Liver (tissue), 9 donors: ENCODE measurements around the gene RAB30. TPM values are rescaled to one million over a fixed set of nuclear protein-coding genes. Genes with fewer than 3 reads are reported as not detected.

Experiments used
- DNase-seq: peaks from one replicate; pipeline ENCODE4 v3.0.0-alpha.2; 2017; ENCODE audit warnings: low spot score
- H3K27ac ChIP-seq, 2 donors: one replicate each; pipeline ENCODE4 v1.7.0; 2013; ENCODE audit warnings: inconsistent platforms in 2 of 2, low read length in 2 of 2, control low read depth in 1 of 2, low read depth in 1 of 2, mild to moderate bottlenecking in 1 of 2
- H3K27me3 ChIP-seq, 4 donors: one replicate each; pipeline versions ENCODE4 v1.6.1 to v1.7.0; 2013; ENCODE audit warnings: low read length in 3 of 4, inconsistent platforms in 1 of 4, mild to moderate bottlenecking in 1 of 4, moderate library complexity in 1 of 4; ENCODE audit not compliant: control insufficient read depth in 4 of 4, insufficient read depth in 4 of 4
- H3K36me3 ChIP-seq, 4 donors: one replicate each; pipeline versions ENCODE4 v1.6.1 to v1.7.0; 2013; ENCODE audit warnings: low read length in 3 of 4, mild to moderate bottlenecking in 3 of 4, low read depth in 1 of 4, moderate library complexity in 1 of 4; ENCODE audit not compliant: control insufficient read depth in 4 of 4, insufficient read depth in 3 of 4
- H3K4me1 ChIP-seq, 4 donors: one replicate each; pipeline versions ENCODE4 v1.6.1 to v1.7.0; 2013; ENCODE audit warnings: low read length in 3 of 4, mild to moderate bottlenecking in 3 of 4, moderate library complexity in 1 of 4; ENCODE audit not compliant: control insufficient read depth in 4 of 4, insufficient read depth in 4 of 4
- H3K4me3 ChIP-seq, 3 donors: one replicate each; pipeline versions ENCODE4 v1.6.1 to v1.7.0; 2013; ENCODE audit warnings: low read length in 3 of 3, control low read depth in 1 of 3, low read depth in 1 of 3, mild to moderate bottlenecking in 1 of 3
- H3K9ac ChIP-seq, 2 donors: one replicate each; pipeline ENCODE4 v1.7.0; 2013; ENCODE audit warnings: low read length in 2 of 2, mild to moderate bottlenecking in 2 of 2, moderate library complexity in 2 of 2, control low read depth in 1 of 2, low read depth in 1 of 2
- H3K9me3 ChIP-seq, 4 donors: one replicate each; pipeline versions ENCODE4 v1.6.1 to v1.7.0; 2013; ENCODE audit warnings: low read length in 3 of 4; ENCODE audit not compliant: control insufficient read depth in 4 of 4
- EGR1 ChIP-seq, 2 donors: IDR thresholded peaks; 2 replicates each; pipeline ENCODE4 v1.6.1; 2016 to 2018; ENCODE audit warnings: antibody characterized with exemption in 2 of 2, low read depth in 2 of 2
- FOXA1 ChIP-seq: IDR thresholded peaks from 2 replicates; pipeline ENCODE4 v1.6.1; 2016; ENCODE audit warnings: antibody characterized with exemption
- FOXA2 ChIP-seq: IDR thresholded peaks from 2 replicates; pipeline ENCODE4 v1.6.1; 2016; ENCODE audit warnings: antibody characterized with exemption
- GABPA ChIP-seq, 2 donors: IDR thresholded peaks in 1 of 2; conservative IDR thresholded peaks in 1 of 2; 2 replicates each; pipeline ENCODE4 v1.6.1; 2016; ENCODE audit warnings: antibody characterized with exemption in 2 of 2, mild to moderate bottlenecking in 1 of 2, moderate library complexity in 1 of 2
- HNF4A ChIP-seq, 2 donors: conservative IDR thresholded peaks; 2 replicates each; pipeline ENCODE4 v1.6.1; 2016; ENCODE audit warnings: antibody characterized with exemption in 2 of 2, mild to moderate bottlenecking in 2 of 2
- HNF4G ChIP-seq: IDR thresholded peaks from 2 replicates; pipeline ENCODE4 v1.6.1; 2016; ENCODE audit warnings: antibody characterized with exemption
- JUND ChIP-seq, 2 donors: IDR thresholded peaks; 2 replicates each; pipeline ENCODE4 v1.6.1; 2016; ENCODE audit warnings: antibody characterized with exemption in 2 of 2
- NR2F2 ChIP-seq: IDR thresholded peaks from 2 replicates; pipeline ENCODE4 v1.6.1; 2016; ENCODE audit warnings: antibody characterized with exemption
- RAD21 ChIP-seq, 2 donors: IDR thresholded peaks; 2 replicates each; pipeline ENCODE4 v1.6.1; 2016; ENCODE audit warnings: antibody characterized with exemption in 2 of 2, mild to moderate bottlenecking in 2 of 2
- RXRA ChIP-seq, 2 donors: IDR thresholded peaks; 2 replicates each; pipeline ENCODE4 v1.6.1; 2017 to 2018; ENCODE audit warnings: antibody characterized with exemption in 2 of 2, mild to moderate bottlenecking in 1 of 2
- SP1 ChIP-seq: IDR thresholded peaks from 2 replicates; pipeline ENCODE4 v1.6.1; 2018; ENCODE audit warnings: antibody characterized with exemption, mild to moderate bottlenecking
- TAF1 ChIP-seq: conservative IDR thresholded peaks from 2 replicates; pipeline ENCODE4 v1.6.1; 2016; ENCODE audit warnings: antibody characterized with exemption, mild to moderate bottlenecking
- YY1 ChIP-seq: IDR thresholded peaks from 2 replicates; pipeline ENCODE4 v1.6.1; 2016; ENCODE audit warnings: antibody characterized with exemption, mild to moderate bottlenecking
- WGBS: extraction: QIAGEN DNeasy Blood & Tissue Kit; methylation state at CpG from one replicate; pipeline ENCODE4 v1.1.7; 2013; 5-methylcytosine and 5-hydroxymethylcytosine counted together
- polyA plus RNA-seq, 2 donors: library from polyadenylated mRNA; stranded (reverse) in 1 of 2; unstranded in 1 of 2; fragments of 200-250 nt in 1 of 2; fragments of >200 nt in 1 of 2; fragmentation: Nextera tagmentation in 1 of 2; extraction: Ambion mirVana in 1 of 2; gene quantifications; one replicate each; pipeline versions ENCODE4 v1.2.1 to v1.2.3, GENCODE V29; 2013 to 2015
- total RNA-seq, 2 donors: library from RNA; depleted of rRNA; stranded (reverse); fragments of >200 nt; gene quantifications; one replicate each; pipeline ENCODE4 v1.2.3, GENCODE V29; 2014
- TF ChIP-seq, protein P1 (sequence below): fragments of 150-350 bp; IDR thresholded peaks from 2 replicates; pipeline ENCODE4 v1.5.1; 2017; ENCODE audit warnings: improper control_type of control experiment, low read depth, low read length; ENCODE audit not compliant: missing input control
- TF ChIP-seq, protein P2 (sequence below): IDR thresholded peaks from 2 replicates; pipeline ENCODE4 v1.6.1; 2016; ENCODE audit warnings: antibody characterized with exemption
- TF ChIP-seq, protein P3 (sequence below): IDR thresholded peaks from 2 replicates; pipeline ENCODE4 v1.6.1; 2016; ENCODE audit warnings: antibody characterized with exemption
- TF ChIP-seq, protein P4 (sequence below): IDR thresholded peaks from 2 replicates; pipeline ENCODE4 v1.6.1; 2016; ENCODE audit warnings: antibody characterized with exemption, mild to moderate bottlenecking
- TF ChIP-seq, protein P5 (sequence below): IDR thresholded peaks from 2 replicates; pipeline ENCODE4 v1.6.1; 2016; ENCODE audit warnings: antibody characterized with exemption
- donor health status: healthy.
- donor health status: healthy.
- donor health status: healthy.
- donor health status: healthy.
- donor health status: healthy.

The RAB30 gene
- total and polyA plus RNA-seq, 4 donors = 2.4 to 5.4 (median 3.2) TPM

DNA sequence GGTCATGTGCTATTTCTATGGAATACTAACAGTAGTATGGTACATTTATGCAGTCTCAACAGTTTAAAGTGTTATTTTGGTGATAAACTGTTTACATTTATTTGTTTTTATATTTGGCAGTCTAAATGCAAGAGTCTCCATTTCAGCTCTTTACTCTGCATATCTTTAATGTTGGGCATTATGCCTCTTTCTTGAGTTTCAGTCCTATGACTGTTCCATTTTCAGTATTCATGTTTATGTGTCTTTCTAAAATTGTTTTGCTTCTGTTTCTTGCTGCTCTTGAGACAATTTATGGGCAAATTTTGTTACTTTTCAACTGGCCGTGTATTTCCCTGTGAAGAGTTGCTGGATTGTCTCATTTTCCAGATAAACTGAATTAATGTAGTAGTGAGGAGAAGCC, 6.6 kb upstream of the RAB30 start:
- no peak overlapping the region for H3K4me3 ChIP-seq
- no peaks in the 10 kb centered on the region for H3K9me3 ChIP-seq

More for the DNA sequence above, 6.6 kb upstream of the RAB30 start:
- Histone ChIP-seq H3K9ac (no peak overlapping the region), H3K27me3 (no peaks in the 10 kb centered on the region), H3K36me3 (peaks cover 0 to 8% (median 3%) of the 10 kb centered on the region in 4 donors), H3K27ac (no peak overlapping the region), H3K4me1 (peaks cover under 1 to 6% (median 1%) of the 10 kb centered on the region in 4 donors)
- TF ChIP-seq TAF1 (no peak), RAD21 (IDR thresholded peaks at IDR 0.05) (no peak), GABPA (IDR thresholded peaks at IDR 0.05 in 1 of 2, conservative IDR thresholded peaks at IDR 0.05 in 1 of 2) (no peak), HNF4G (no peak), FOXA2 (no peak), JUND (IDR thresholded peaks at IDR 0.05) (no peak), HNF4A (conservative IDR thresholded peaks at IDR 0.05) (no peak), FOXA1 (no peak), EGR1 (IDR thresholded peaks at IDR 0.05; ENCODE audit: low read depth in 2 of 2) (no peak), YY1 (no peak), RXRA (IDR thresholded peaks at IDR 0.05) (no peak), NR2F2 (no peak), SP1 (no peak)
- TF ChIP-seq, protein P1, sequence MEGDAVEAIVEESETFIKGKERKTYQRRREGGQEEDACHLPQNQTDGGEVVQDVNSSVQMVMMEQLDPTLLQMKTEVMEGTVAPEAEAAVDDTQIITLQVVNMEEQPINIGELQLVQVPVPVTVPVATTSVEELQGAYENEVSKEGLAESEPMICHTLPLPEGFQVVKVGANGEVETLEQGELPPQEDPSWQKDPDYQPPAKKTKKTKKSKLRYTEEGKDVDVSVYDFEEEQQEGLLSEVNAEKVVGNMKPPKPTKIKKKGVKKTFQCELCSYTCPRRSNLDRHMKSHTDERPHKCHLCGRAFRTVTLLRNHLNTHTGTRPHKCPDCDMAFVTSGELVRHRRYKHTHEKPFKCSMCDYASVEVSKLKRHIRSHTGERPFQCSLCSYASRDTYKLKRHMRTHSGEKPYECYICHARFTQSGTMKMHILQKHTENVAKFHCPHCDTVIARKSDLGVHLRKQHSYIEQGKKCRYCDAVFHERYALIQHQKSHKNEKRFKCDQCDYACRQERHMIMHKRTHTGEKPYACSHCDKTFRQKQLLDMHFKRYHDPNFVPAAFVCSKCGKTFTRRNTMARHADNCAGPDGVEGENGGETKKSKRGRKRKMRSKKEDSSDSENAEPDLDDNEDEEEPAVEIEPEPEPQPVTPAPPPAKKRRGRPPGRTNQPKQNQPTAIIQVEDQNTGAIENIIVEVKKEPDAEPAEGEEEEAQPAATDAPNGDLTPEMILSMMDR = no peak
- TF ChIP-seq, protein P2, sequence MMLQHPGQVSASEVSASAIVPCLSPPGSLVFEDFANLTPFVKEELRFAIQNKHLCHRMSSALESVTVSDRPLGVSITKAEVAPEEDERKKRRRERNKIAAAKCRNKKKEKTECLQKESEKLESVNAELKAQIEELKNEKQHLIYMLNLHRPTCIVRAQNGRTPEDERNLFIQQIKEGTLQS = no peak
- TF ChIP-seq, protein P3, sequence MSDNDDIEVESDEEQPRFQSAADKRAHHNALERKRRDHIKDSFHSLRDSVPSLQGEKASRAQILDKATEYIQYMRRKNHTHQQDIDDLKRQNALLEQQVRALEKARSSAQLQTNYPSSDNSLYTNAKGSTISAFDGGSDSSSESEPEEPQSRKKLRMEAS = no peak
- TF ChIP-seq, protein P4, sequence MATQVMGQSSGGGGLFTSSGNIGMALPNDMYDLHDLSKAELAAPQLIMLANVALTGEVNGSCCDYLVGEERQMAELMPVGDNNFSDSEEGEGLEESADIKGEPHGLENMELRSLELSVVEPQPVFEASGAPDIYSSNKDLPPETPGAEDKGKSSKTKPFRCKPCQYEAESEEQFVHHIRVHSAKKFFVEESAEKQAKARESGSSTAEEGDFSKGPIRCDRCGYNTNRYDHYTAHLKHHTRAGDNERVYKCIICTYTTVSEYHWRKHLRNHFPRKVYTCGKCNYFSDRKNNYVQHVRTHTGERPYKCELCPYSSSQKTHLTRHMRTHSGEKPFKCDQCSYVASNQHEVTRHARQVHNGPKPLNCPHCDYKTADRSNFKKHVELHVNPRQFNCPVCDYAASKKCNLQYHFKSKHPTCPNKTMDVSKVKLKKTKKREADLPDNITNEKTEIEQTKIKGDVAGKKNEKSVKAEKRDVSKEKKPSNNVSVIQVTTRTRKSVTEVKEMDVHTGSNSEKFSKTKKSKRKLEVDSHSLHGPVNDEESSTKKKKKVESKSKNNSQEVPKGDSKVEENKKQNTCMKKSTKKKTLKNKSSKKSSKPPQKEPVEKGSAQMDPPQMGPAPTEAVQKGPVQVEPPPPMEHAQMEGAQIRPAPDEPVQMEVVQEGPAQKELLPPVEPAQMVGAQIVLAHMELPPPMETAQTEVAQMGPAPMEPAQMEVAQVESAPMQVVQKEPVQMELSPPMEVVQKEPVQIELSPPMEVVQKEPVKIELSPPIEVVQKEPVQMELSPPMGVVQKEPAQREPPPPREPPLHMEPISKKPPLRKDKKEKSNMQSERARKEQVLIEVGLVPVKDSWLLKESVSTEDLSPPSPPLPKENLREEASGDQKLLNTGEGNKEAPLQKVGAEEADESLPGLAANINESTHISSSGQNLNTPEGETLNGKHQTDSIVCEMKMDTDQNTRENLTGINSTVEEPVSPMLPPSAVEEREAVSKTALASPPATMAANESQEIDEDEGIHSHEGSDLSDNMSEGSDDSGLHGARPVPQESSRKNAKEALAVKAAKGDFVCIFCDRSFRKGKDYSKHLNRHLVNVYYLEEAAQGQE = no peak
- TF ChIP-seq, protein P5, sequence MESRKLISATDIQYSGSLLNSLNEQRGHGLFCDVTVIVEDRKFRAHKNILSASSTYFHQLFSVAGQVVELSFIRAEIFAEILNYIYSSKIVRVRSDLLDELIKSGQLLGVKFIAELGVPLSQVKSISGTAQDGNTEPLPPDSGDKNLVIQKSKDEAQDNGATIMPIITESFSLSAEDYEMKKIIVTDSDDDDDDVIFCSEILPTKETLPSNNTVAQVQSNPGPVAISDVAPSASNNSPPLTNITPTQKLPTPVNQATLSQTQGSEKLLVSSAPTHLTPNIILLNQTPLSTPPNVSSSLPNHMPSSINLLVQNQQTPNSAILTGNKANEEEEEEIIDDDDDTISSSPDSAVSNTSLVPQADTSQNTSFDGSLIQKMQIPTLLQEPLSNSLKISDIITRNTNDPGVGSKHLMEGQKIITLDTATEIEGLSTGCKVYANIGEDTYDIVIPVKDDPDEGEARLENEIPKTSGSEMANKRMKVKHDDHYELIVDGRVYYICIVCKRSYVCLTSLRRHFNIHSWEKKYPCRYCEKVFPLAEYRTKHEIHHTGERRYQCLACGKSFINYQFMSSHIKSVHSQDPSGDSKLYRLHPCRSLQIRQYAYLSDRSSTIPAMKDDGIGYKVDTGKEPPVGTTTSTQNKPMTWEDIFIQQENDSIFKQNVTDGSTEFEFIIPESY = no peak
- WGBS = 91% methylated on average over 1 of the region's 1 CpG
- DNase-seq = no peak
